NCI-H1105 treated with DMSO at 0.1 percent for 48 hours (cell line): ENCODE results near the gene CYBA.

ENCODE experiments used
- DNase-seq: peaks from one replicate; lab custom pipeline; 2025; lab: John Stamatoyannopoulos, UW

The CYBA gene

GRCh38 chr16:88661468-88661867, 10.6 kb upstream of the CYBA start:
- no peak for DNase-seq

GRCh38 chr16:88659160-88659559, 8.3 kb upstream of the CYBA start:
- no peak for DNase-seq

- DNase-seq, result no peak
Observed at GRCh38 chr16:88658714-88659113, 7.9 kb upstream of the CYBA start.

- DNase-seq, result no peak
Observed at GRCh38 chr16:88657371-88657770, 6.5 kb upstream of the CYBA start.

- DNase-seq, result no peak
Observed at GRCh38 chr16:88656291-88656980, 5.6 kb upstream of the CYBA start.

GRCh38 chr16:88655733-88656281, 5.0 kb upstream of the CYBA start:
- DNase-seq, result no peak

GRCh38 chr16:88655053-88655732, 4.3 kb upstream of the CYBA start:
- no peak for DNase-seq

GRCh38 chr16:88654363-88655052, 3.7 kb upstream of the CYBA start:
- DNase-seq, result no peak

- DNase-seq, result no peak
Observed at GRCh38 chr16:88653596-88654362, 2.9 kb upstream of the CYBA start.

GRCh38 chr16:88653101-88653500, 2.2 kb upstream of the CYBA start:
- no peak for DNase-seq

GRCh38 chr16:88652762-88653063, 1.9 kb upstream of the CYBA start:
- no peak for DNase-seq

GRCh38 chr16:88651989-88652761, 1.3 kb upstream of the CYBA start:
- DNase-seq, result no peak

- peak; percentile 3 for DNase-seq
Observed at GRCh38 chr16:88651276-88651988, 579 bp upstream of the CYBA start.

- DNase-seq, result no peak
Observed at GRCh38 chr16:88649924-88650748, 717 bp downstream of the CYBA start.

GRCh38 chr16:88649195-88649923, 1.5 kb downstream of the CYBA start:
- DNase-seq, result peak; percentile 57

GRCh38 chr16:88647178-88648070, 3.4 kb downstream of the CYBA start:
- no peak for DNase-seq

- DNase-seq, result no peak
Observed at GRCh38 chr16:88646345-88647034, 4.4 kb downstream of the CYBA start.

GRCh38 chr16:88645941-88646340, 4.9 kb downstream of the CYBA start:
- no peak for DNase-seq
